Osteocyte (in vitro differentiated cells): ENCODE results near the gene RYR2. TPM values are rescaled to one million over a fixed set of nuclear protein-coding genes. Genes with fewer than 3 reads are reported as not detected.
A peak's percentile ranks its signal among the peaks of the same experiment; 100 is the strongest.

Source experiments
- DNase-seq: peaks from one replicate; pipeline ENCODE4 v3.0.0; 2021; ENCODE audit warnings: mixed read lengths; ENCODE audit not compliant: unreplicated experiment; ENCODE audit errors: extremely low spot score
- H3K27ac Mint-ChIP-seq: one replicate; pipeline ENCODE4 v1.8.0; 2021; ENCODE audit warnings: mild to moderate bottlenecking, mixed read lengths; ENCODE audit not compliant: unreplicated experiment
- H3K27me3 Mint-ChIP-seq: one replicate; pipeline ENCODE4 v1.8.0; 2021; ENCODE audit warnings: mixed read lengths; ENCODE audit not compliant: unreplicated experiment
- H3K36me3 Mint-ChIP-seq: one replicate; pipeline ENCODE4 v1.8.0; 2021; ENCODE audit warnings: mixed read lengths; ENCODE audit not compliant: unreplicated experiment
- H3K4me1 Mint-ChIP-seq: one replicate; pipeline ENCODE4 v1.8.0; 2021; ENCODE audit warnings: mixed read lengths; ENCODE audit not compliant: unreplicated experiment
- H3K4me3 Mint-ChIP-seq: one replicate; pipeline ENCODE4 v1.8.0; 2021; ENCODE audit warnings: mild to moderate bottlenecking, moderate library complexity, mixed read lengths; ENCODE audit not compliant: unreplicated experiment
- H3K9me3 Mint-ChIP-seq: one replicate; pipeline ENCODE4 v1.8.0; 2021; ENCODE audit warnings: mixed read lengths; ENCODE audit not compliant: unreplicated experiment
- total RNA-seq: library from RNA; stranded (reverse); gene quantifications from 2 replicates; pipeline ENCODE4 v1.2.1, GENCODE V29; 2021
- TF ChIP-seq, protein P1 (sequence below): fragments of 200-600 bp; sonication (generic); IDR thresholded peaks from 2 replicates; pipeline ENCODE4 v1.5.0; 2021; ENCODE audit warnings: antibody characterized with exemption, mild to moderate bottlenecking, moderate library complexity

The RYR2 gene
- total RNA-seq, 1 donor from 2014 or later, result 0.03 TPM

DNA sequence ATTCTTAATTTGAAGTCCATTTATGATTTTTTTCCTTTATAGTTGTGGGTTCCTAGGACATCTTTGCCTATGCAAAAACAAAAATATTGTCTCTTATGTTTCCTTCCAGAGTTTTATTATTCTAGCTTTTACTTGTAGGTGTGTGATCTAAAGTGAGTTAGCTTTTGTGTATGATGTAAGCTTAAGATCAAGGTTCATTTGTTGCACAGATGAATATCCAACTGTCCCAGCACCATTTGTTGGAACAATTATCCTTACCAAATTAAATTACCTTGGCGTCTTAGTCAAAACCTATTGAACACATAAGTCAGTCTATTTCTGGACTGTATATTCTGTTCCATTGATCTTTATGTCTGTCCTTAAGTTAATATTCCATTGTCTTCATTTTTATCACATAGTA is 511.1 kb downstream of the RYR2 start:
- H3K4me1 Mint-ChIP-seq, result no peaks in the 10 kb centered on the region
- H3K36me3 Mint-ChIP-seq, result no peaks in the 10 kb centered on the region
- H3K27ac Mint-ChIP-seq, result no peak overlapping the region
- TF ChIP-seq, protein P1, sequence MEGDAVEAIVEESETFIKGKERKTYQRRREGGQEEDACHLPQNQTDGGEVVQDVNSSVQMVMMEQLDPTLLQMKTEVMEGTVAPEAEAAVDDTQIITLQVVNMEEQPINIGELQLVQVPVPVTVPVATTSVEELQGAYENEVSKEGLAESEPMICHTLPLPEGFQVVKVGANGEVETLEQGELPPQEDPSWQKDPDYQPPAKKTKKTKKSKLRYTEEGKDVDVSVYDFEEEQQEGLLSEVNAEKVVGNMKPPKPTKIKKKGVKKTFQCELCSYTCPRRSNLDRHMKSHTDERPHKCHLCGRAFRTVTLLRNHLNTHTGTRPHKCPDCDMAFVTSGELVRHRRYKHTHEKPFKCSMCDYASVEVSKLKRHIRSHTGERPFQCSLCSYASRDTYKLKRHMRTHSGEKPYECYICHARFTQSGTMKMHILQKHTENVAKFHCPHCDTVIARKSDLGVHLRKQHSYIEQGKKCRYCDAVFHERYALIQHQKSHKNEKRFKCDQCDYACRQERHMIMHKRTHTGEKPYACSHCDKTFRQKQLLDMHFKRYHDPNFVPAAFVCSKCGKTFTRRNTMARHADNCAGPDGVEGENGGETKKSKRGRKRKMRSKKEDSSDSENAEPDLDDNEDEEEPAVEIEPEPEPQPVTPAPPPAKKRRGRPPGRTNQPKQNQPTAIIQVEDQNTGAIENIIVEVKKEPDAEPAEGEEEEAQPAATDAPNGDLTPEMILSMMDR, result no peak
- H3K27me3 Mint-ChIP-seq, result peaks cover 2% of the 10 kb centered on the region
- H3K9me3 Mint-ChIP-seq, result no peaks in the 10 kb centered on the region
- no peak overlapping the region for H3K4me3 Mint-ChIP-seq
- DNase-seq, result no peak

DNA sequence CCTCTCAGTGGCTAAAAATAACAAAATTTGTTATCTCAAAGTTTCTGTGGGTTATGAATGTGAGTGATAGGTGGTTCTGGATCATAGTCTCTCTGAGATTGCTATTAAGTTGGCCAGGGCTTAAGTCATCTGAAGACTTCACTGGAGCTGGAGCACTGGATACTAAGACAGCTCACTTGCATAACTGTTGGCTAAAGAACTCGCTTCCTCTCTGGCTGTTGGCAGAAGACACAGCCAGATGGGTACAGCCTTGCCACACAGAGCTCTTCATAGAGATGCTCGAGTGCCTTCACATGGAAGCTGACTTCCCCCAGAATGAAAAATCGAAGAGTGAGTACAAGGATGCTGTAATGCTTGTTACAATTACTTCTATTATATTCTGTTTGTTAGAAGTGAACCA is 514.9 kb downstream of the RYR2 start:
- Mint-ChIP-seq H3K27me3 (peaks cover 15% of the 10 kb centered on the region), H3K27ac (no peak overlapping the region), H3K4me1 (no peaks in the 10 kb centered on the region), H3K9me3 (no peaks in the 10 kb centered on the region), H3K36me3 (no peaks in the 10 kb centered on the region), H3K4me3 (no peak overlapping the region)
- DNase-seq, result no peak
- TF ChIP-seq, protein P1, result no peak

DNA sequence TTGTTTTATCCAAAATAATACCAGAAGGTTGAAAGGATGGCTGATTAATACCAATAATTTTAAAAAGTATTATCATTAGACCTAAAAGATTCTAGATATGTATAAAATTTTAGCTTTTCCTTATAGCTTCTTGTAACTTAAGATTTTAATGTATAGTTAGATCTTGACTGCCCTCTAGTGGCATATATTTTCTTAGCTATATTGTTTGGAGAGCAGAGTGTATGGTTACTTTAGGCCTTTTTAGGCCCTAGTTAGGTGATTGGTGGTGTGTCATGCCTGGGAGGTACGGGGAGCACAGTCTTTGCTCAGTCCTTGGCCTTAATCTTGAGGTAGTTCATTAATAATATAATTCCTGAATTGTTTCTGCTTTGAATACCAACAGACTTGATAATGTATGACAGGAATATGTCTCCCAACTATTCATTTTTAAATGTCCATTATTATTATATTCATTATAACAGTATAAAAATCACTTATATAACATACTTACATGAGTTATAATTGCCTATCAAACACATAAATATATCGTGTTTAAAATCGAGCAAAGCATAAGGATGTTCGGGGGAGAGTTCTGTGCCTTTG is 520.3 kb downstream of the RYR2 start:
- TF ChIP-seq, protein P1, result peak; percentile 71
- DNase-seq, result no peak

GRCh38 chr1:237565236-237565635 is 523.3 kb downstream of the RYR2 start:
- Mint-ChIP-seq H3K27me3 (peaks cover 10% of the 10 kb centered on the region), H3K4me1 (no peaks in the 10 kb centered on the region), H3K4me3 (no peak overlapping the region), H3K36me3 (no peaks in the 10 kb centered on the region), H3K27ac (no peak overlapping the region), H3K9me3 (no peaks in the 10 kb centered on the region)
- no peak for DNase-seq
- TF ChIP-seq, protein P1, result no peak

More for the DNA sequence above, 520.3 kb downstream of the RYR2 start:
- H3K4me3 Mint-ChIP-seq, result no peak overlapping the region
- H3K36me3 Mint-ChIP-seq, result no peaks in the 10 kb centered on the region
- no peak overlapping the region for H3K27ac Mint-ChIP-seq
- no peaks in the 10 kb centered on the region for H3K4me1 Mint-ChIP-seq
- H3K27me3 Mint-ChIP-seq, result peaks cover 13% of the 10 kb centered on the region
- H3K9me3 Mint-ChIP-seq, result no peaks in the 10 kb centered on the region

- H3K36me3 Mint-ChIP-seq, result no peaks in the 10 kb centered on the region
- H3K27me3 Mint-ChIP-seq, result peaks cover 1% of the 10 kb centered on the region
- TF ChIP-seq, protein P1, result no peak
- no peak overlapping the region for H3K4me3 Mint-ChIP-seq
- H3K9me3 Mint-ChIP-seq, result no peaks in the 10 kb centered on the region
- H3K27ac Mint-ChIP-seq, result no peak overlapping the region
- no peaks in the 10 kb centered on the region for H3K4me1 Mint-ChIP-seq
- no peak for DNase-seq
Measured at GRCh38 chr1:237566581-237566980, 524.6 kb downstream of the RYR2 start.
